Mammary epithelial cell (primary cell): ENCODE results near the gene MEF2D.

Experiments used
- EZH2 ChIP-seq: IDR thresholded peaks from 2 replicates; pipeline ENCODE4 v1.6.1; 2012; ENCODE audit warnings: low read length, inconsistent platforms, borderline replicate concordance
- TF ChIP-seq, protein P1 (sequence below), 2 donors: IDR thresholded peaks in 1 of 2; conservative IDR thresholded peaks in 1 of 2; 2 replicates each; pipeline ENCODE4 v1.5.1; 2011 to 2012; ENCODE audit warnings: inconsistent platforms in 2 of 2, low read length in 2 of 2, mild to moderate bottlenecking in 2 of 2, control low read depth in 1 of 2, low read depth in 1 of 2; ENCODE audit not compliant: insufficient read depth in 1 of 2; ENCODE audit errors: extremely low read depth in 1 of 2

DNA sequence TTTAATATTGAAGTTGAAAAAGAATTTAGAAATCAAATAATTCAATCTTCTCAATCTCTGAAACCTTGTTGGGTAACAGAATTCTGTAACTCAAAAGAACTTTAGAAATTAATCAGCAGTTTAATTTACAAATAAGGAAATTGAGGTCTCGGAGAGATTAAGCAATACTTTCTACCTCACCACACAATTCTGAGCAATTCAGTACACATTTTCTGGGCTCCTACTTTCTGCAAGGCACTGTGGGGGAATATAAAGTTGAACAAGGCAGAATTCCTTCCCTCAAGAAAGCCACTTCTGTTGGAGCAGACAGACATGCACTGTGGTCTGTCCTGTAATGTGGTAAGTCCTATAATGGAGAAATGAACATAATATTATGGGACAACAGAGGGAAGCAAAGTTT, 47.7 kb downstream of the MEF2D start:
- TF ChIP-seq, protein P1, sequence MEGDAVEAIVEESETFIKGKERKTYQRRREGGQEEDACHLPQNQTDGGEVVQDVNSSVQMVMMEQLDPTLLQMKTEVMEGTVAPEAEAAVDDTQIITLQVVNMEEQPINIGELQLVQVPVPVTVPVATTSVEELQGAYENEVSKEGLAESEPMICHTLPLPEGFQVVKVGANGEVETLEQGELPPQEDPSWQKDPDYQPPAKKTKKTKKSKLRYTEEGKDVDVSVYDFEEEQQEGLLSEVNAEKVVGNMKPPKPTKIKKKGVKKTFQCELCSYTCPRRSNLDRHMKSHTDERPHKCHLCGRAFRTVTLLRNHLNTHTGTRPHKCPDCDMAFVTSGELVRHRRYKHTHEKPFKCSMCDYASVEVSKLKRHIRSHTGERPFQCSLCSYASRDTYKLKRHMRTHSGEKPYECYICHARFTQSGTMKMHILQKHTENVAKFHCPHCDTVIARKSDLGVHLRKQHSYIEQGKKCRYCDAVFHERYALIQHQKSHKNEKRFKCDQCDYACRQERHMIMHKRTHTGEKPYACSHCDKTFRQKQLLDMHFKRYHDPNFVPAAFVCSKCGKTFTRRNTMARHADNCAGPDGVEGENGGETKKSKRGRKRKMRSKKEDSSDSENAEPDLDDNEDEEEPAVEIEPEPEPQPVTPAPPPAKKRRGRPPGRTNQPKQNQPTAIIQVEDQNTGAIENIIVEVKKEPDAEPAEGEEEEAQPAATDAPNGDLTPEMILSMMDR (conservative IDR thresholded peaks at IDR 0.05 in 1 of 2, IDR thresholded peaks at IDR 0.05 in 1 of 2; ENCODE audit: extremely low read depth in 1 of 2, insufficient read depth in 1 of 2, low read depth in 1 of 2, low read length in 2 of 2): no peak
- no peak for TF ChIP-seq EZH2
